HL-60 (cell line): ENCODE data around the gene CWF19L2.

Experiments used
- POLR2AphosphoS5 ChIP-seq: IDR thresholded peaks from 2 replicates; pipeline ENCODE4 v1.6.1; 2012; ENCODE audit warnings: low read depth
- TF ChIP-seq, protein P1 (sequence below): IDR thresholded peaks from one replicate; pipeline ENCODE4 v1.5.1; 2011; ENCODE audit warnings: low read length, control low read depth, inconsistent platforms; ENCODE audit not compliant: insufficient read depth
- TF ChIP-seq, protein P2 (sequence below): IDR thresholded peaks from 2 replicates; pipeline ENCODE4 v1.6.1; 2012; ENCODE audit warnings: low read depth; ENCODE audit not compliant: insufficient replicate concordance

DNA sequence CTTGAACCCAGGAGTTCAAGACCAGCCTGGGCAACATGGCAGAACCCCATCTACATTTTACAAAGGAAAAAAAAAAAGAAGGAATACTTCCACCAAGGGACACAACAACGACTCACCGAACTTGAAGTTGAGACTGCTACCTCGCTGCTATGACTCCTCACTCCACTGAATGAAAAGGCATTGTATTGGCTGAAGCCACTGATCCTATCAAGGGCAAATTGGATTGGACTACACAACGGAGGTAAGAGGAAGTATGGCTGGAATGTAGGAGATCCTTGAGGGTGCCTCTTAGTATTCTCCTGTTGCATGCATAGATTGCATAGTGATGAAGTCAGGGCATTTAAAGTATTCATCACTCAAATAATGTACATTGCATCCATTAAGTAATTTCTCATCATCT lies 97.9 kb downstream of the CWF19L2 start:
- TF ChIP-seq, protein P1, sequence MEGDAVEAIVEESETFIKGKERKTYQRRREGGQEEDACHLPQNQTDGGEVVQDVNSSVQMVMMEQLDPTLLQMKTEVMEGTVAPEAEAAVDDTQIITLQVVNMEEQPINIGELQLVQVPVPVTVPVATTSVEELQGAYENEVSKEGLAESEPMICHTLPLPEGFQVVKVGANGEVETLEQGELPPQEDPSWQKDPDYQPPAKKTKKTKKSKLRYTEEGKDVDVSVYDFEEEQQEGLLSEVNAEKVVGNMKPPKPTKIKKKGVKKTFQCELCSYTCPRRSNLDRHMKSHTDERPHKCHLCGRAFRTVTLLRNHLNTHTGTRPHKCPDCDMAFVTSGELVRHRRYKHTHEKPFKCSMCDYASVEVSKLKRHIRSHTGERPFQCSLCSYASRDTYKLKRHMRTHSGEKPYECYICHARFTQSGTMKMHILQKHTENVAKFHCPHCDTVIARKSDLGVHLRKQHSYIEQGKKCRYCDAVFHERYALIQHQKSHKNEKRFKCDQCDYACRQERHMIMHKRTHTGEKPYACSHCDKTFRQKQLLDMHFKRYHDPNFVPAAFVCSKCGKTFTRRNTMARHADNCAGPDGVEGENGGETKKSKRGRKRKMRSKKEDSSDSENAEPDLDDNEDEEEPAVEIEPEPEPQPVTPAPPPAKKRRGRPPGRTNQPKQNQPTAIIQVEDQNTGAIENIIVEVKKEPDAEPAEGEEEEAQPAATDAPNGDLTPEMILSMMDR = no peak
- TF ChIP-seq, protein P2, sequence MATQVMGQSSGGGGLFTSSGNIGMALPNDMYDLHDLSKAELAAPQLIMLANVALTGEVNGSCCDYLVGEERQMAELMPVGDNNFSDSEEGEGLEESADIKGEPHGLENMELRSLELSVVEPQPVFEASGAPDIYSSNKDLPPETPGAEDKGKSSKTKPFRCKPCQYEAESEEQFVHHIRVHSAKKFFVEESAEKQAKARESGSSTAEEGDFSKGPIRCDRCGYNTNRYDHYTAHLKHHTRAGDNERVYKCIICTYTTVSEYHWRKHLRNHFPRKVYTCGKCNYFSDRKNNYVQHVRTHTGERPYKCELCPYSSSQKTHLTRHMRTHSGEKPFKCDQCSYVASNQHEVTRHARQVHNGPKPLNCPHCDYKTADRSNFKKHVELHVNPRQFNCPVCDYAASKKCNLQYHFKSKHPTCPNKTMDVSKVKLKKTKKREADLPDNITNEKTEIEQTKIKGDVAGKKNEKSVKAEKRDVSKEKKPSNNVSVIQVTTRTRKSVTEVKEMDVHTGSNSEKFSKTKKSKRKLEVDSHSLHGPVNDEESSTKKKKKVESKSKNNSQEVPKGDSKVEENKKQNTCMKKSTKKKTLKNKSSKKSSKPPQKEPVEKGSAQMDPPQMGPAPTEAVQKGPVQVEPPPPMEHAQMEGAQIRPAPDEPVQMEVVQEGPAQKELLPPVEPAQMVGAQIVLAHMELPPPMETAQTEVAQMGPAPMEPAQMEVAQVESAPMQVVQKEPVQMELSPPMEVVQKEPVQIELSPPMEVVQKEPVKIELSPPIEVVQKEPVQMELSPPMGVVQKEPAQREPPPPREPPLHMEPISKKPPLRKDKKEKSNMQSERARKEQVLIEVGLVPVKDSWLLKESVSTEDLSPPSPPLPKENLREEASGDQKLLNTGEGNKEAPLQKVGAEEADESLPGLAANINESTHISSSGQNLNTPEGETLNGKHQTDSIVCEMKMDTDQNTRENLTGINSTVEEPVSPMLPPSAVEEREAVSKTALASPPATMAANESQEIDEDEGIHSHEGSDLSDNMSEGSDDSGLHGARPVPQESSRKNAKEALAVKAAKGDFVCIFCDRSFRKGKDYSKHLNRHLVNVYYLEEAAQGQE = no peak
- TF ChIP-seq POLR2AphosphoS5 = no peak
